Hindlimb muscle (tissue), 1 donor: ENCODE results near the gene KIAA0232. TPM values are rescaled to one million over a fixed set of nuclear protein-coding genes. Genes with fewer than 3 reads are reported as not detected.
"Not testable (repeated sequence)": the region's sequence is repeated elsewhere in the genome, so short reads cannot be mapped to it uniquely, and the experiment has no call there.

ENCODE experiments used
- DNase-seq: peaks from one replicate; pipeline ENCODE4 v3.0.0-alpha.2; 2013
- polyA plus RNA-seq: library from polyadenylated mRNA; unstranded; fragments of 120-200 nt; gene quantifications from one replicate; pipeline ENCODE4 v1.2.1, GENCODE V29; 2013; ENCODE audit not compliant: insufficient read length

KIAA0232 gene
- polyA plus RNA-seq, 1 donor, result 17.2 TPM

- no peak for DNase-seq
Measured at GRCh38 chr4:6775746-6776145, 6.8 kb upstream of the KIAA0232 start.

- no peak for DNase-seq
Measured at GRCh38 chr4:6776920-6777635, 5.4 kb upstream of the KIAA0232 start.

GRCh38 chr4:6777636-6778281 lies 4.8 kb upstream of the KIAA0232 start:
- no peak for DNase-seq

GRCh38 chr4:6778435-6778834 lies 4.1 kb upstream of the KIAA0232 start:
- DNase-seq, result no peak

GRCh38 chr4:6779667-6780565 lies 2.6 kb upstream of the KIAA0232 start:
- no peak for DNase-seq

GRCh38 chr4:6781113-6781512 lies 1.4 kb upstream of the KIAA0232 start:
- DNase-seq, result no peak

- no peak for DNase-seq
Measured at GRCh38 chr4:6781561-6781960, 966 bp upstream of the KIAA0232 start.

- no peak for DNase-seq
Measured at GRCh38 chr4:6782846-6783110, 251 bp downstream of the KIAA0232 start.

- peak; percentile 93 for DNase-seq
Measured at GRCh38 chr4:6783111-6783981, 819 bp downstream of the KIAA0232 start.

GRCh38 chr4:6785572-6785925 lies 3.0 kb downstream of the KIAA0232 start:
- DNase-seq, result no peak

- DNase-seq, result no peak
Measured at GRCh38 chr4:6788123-6788522, 5.6 kb downstream of the KIAA0232 start.

- DNase-seq, result not testable (repeated sequence)
Measured at GRCh38 chr4:6791245-6791644, 8.7 kb downstream of the KIAA0232 start.

- DNase-seq, result not testable (repeated sequence)
Measured at GRCh38 chr4:6791796-6792195, 9.3 kb downstream of the KIAA0232 start.

- DNase-seq, result no peak
Measured at GRCh38 chr4:6794189-6794588, 11.7 kb downstream of the KIAA0232 start.

GRCh38 chr4:6795821-6796220 lies 13.3 kb downstream of the KIAA0232 start:
- DNase-seq, result no peak

- DNase-seq, result not testable (repeated sequence)
Measured at GRCh38 chr4:6797368-6797767, 14.8 kb downstream of the KIAA0232 start.

GRCh38 chr4:6799091-6799490 lies 16.6 kb downstream of the KIAA0232 start:
- no peak for DNase-seq

GRCh38 chr4:6802025-6802424 lies 19.5 kb downstream of the KIAA0232 start:
- no peak for DNase-seq

- DNase-seq, result no peak
Measured at GRCh38 chr4:6802626-6803025, 20.1 kb downstream of the KIAA0232 start.

- DNase-seq, result no peak
Measured at GRCh38 chr4:6803246-6803645, 20.7 kb downstream of the KIAA0232 start.

GRCh38 chr4:6804082-6804752 lies 21.7 kb downstream of the KIAA0232 start:
- DNase-seq, result no peak
